PC-9 (cell line): Measurements from ENCODE around the gene TEP1. TPM values are rescaled to one million over a fixed set of nuclear protein-coding genes. Genes with fewer than 3 reads are reported as not detected.

Experiments used
- Bru-seq: library from RNA; stranded (reverse); fragments of 400-500 nt; gene quantifications from one replicate; lab custom pipeline; 2021; lab: Mats Ljungman, UMichigan
- BruChase-seq, 2 experiments: library from RNA; stranded (reverse); fragments of 400-500 nt; gene quantifications; one replicate each; lab custom pipeline; 2021; lab: Mats Ljungman, UMichigan
- BruUV-seq: library from RNA; stranded (reverse); fragments of 400-500 nt; replicated peaks from 2 replicates; lab custom pipeline; 2021; lab: Mats Ljungman, UMichigan
- CTCF ChIA-PET: fragments of 300-600 bp; sonication (Branson Sonifier 250); formaldehyde crosslinking; loops from one replicate; lab custom pipeline; 2022; ENCODE audit warnings: antibody characterized with exemption; lab: Charles Lee
- POLR2A ChIA-PET: fragments of 300-600 bp; sonication (Branson Sonifier 250); formaldehyde crosslinking; loops from one replicate; lab custom pipeline; 2022; ENCODE audit warnings: antibody characterized with exemption; ENCODE audit not compliant: unreplicated experiment; lab: Charles Lee
- DNase-seq, 2 experiments: peaks; one replicate each; pipeline versions ENCODE4 v3.0.0 to v3.0.0-alpha.2; 2015 to 2022; ENCODE audit warnings: mixed read lengths in 1 of 2
- H2AFZ ChIP-seq: fragments of 200-600 bp; sonication (generic); 2 replicates; pipeline ENCODE4 v1.8.1; 2017; ENCODE audit warnings: antibody characterized with exemption
- H3F3A ChIP-seq: fragments of 200-600 bp; sonication (generic); 2 replicates; pipeline ENCODE4 v1.8.1; 2017; ENCODE audit warnings: antibody characterized with exemption, mild to moderate bottlenecking, low read depth; ENCODE audit not compliant: insufficient read depth
- H3K27ac ChIP-seq: fragments of 200-600 bp; sonication (generic); 2 replicates; pipeline ENCODE4 v1.6.1; 2016; ENCODE audit warnings: mixed run types
- H3K27me3 ChIP-seq: fragments of 200-600 bp; sonication (generic); 2 replicates; pipeline ENCODE4 v1.6.1; 2016; ENCODE audit warnings: low read depth, mixed run types; ENCODE audit not compliant: insufficient read depth
- H3K36me3 ChIP-seq: fragments of 200-600 bp; sonication (generic); 2 replicates; pipeline ENCODE4 v1.6.1; 2016; ENCODE audit warnings: low read depth, mixed run types
- H3K4me1 ChIP-seq: fragments of 200-600 bp; sonication (generic); replicated peaks from 2 replicates; pipeline ENCODE4 v1.6.1; 2016; ENCODE audit warnings: mixed run types; ENCODE audit not compliant: insufficient read depth
- H3K4me2 ChIP-seq: fragments of 200-600 bp; sonication (generic); 2 replicates; pipeline ENCODE4 v1.6.1; 2017; ENCODE audit warnings: mixed run types
- H3K4me3 ChIP-seq: fragments of 200-600 bp; sonication (generic); 2 replicates; pipeline ENCODE4 v1.6.1; 2016; ENCODE audit warnings: mixed run types
- H3K79me2 ChIP-seq: fragments of 200-600 bp; sonication (generic); 2 replicates; pipeline ENCODE4 v1.6.1; 2017; ENCODE audit warnings: low read depth, mixed run types
- H3K9me2 ChIP-seq: fragments of 200-600 bp; sonication (generic); 2 replicates; pipeline ENCODE4 v1.8.1; 2017; ENCODE audit warnings: mild to moderate bottlenecking; ENCODE audit not compliant: insufficient read depth
- H3K9me3 ChIP-seq: fragments of 200-600 bp; sonication (generic); 2 replicates; pipeline ENCODE4 v1.8.1; 2016; ENCODE audit warnings: low read depth; ENCODE audit not compliant: insufficient read depth
- H4K20me1 ChIP-seq: fragments of 200-600 bp; sonication (generic); 2 replicates; pipeline ENCODE4 v1.8.1; 2017; ENCODE audit not compliant: insufficient read depth
- CTCF ChIP-seq: fragments of 200-600 bp; sonication (generic); conservative IDR thresholded peaks from 2 replicates; pipeline ENCODE4 v1.6.1; 2017; ENCODE audit warnings: mixed run types, antibody characterized with exemption, mild to moderate bottlenecking, moderate library complexity
- EZH2 ChIP-seq: fragments of 200-600 bp; sonication (generic); IDR thresholded peaks from 2 replicates; pipeline ENCODE4 v1.8.0; 2017; ENCODE audit warnings: antibody characterized with exemption, low read depth
- intact Hi-C: fragments of 100-400 bp; cut with micrococcal nuclease; formaldehyde crosslinking; loops from one replicate; pipeline ENCODE4 v1.10.0; 2022; ENCODE audit not compliant: unreplicated experiment
- long read RNA-seq: library from polyadenylated mRNA; stranded (forward); transcript quantifications from one replicate; pipeline ENCODE4 v2.0.0, GENCODE V29; 2022
- total RNA-seq: library from RNA; stranded (reverse); gene quantifications from 2 replicates; pipeline ENCODE4 v1.2.3, GENCODE V29; 2021

The TEP1 gene
- total RNA-seq (18.4 and 20.4 TPM in 2 replicates), Bru-seq, nascent RNA (percentile 59 among the genes with signal in this experiment), BruChase-seq, experiment 1, labeled RNA remaining after a 2-hour chase (percentile 70 among the genes with signal in this experiment), BruChase-seq, experiment 2, labeled RNA remaining after a 6-hour chase (percentile 72 among the genes with signal in this experiment)
- long read RNA-seq, partial matches to known transcripts = 0 of 2 reads
- long read RNA-seq, other reads (novel, unspliced or antisense) = 2 of 2 reads

- no TSS peak for BruUV-seq
- no peaks in the 10 kb centered on the region for H3K27me3 ChIP-seq
These were observed at the start of gene TEP1 for GRCh38 chr14:20412876-20413743. Gene TEP1, minus strand, starts transcription at chr14:20413501. Its CDS starts 5,062 bp downstream, at chr14:20408439.

GRCh38 chr14:20461225-20462141 is 48.2 kb upstream of the TEP1 start, which contains the start of gene PIP4P1:
Gene PIP4P1, minus strand, starts transcription at chr14:20461434. Its CDS starts 109 bp downstream, at chr14:20461325.
- H3K79me2 ChIP-seq = peaks cover 34% of the 10 kb centered on the region
- intact Hi-C loops = loop anchor here (1.0 to 10.0 kb wide), 2 partner anchors 8 to 117 kb away; partner anchors contain the start of genes PARP2 and PNP
- ChIA-PET CTCF (interaction anchor here (1.0 kb wide), 1 partner anchor 147 kb away, joined by 3 read pairs; no protein-coding TSS in a partner anchor), POLR2A (interaction anchor here (0.5 to 1.4 kb wide), 13 partner anchors 9 to 975 kb away, joined by 3 to 31 read pairs (median 5); partner anchors contain the start of genes CCNB1IP1, PARP2 and TEP1)
- TF ChIP-seq EZH2 = no peak
- H3K4me3 ChIP-seq = peak within 1 kb of the TSS; percentile 74
- peak within 1 kb of the TSS; percentile 86 for H3K4me2 ChIP-seq
- DNase-seq = peak; percentile 92 to 99
- peak within 1 kb of the TSS; percentile 64 for H3K27ac ChIP-seq
- H3K4me1 ChIP-seq = peaks cover 14% of the 10 kb centered on the region
- no peaks in the 10 kb centered on the region for H3F3A ChIP-seq
- no peaks in the 10 kb centered on the region for H4K20me1 ChIP-seq
- BruUV-seq = no TSS peak
- no peaks in the 10 kb centered on the region for H3K9me3 ChIP-seq
- H3K27me3 ChIP-seq = no peaks in the 10 kb centered on the region
- H2AFZ ChIP-seq = peak within 1 kb of the TSS; percentile 80
- H3K36me3 ChIP-seq = 0 out of 2 replicates have a peak, but pooled peaks cover 5% of the 10 kb centered on the region
- no peaks in the 10 kb centered on the region for H3K9me2 ChIP-seq

More at GRCh38 chr14:20412876-20413743, at the start of gene TEP1:
- Histone ChIP-seq H3K4me3 (peak within 1 kb of the TSS; percentile 74), H3K9me3 (no peaks in the 10 kb centered on the region), H3K36me3 (no peaks in the 10 kb centered on the region), H3K27ac (peak within 1 kb of the TSS; percentile 76), H4K20me1 (no peaks in the 10 kb centered on the region), H3F3A (peaks cover 5% of the 10 kb centered on the region; the same call in 1 of the 2 replicates), H3K4me1 (peaks cover 7% of the 10 kb centered on the region; the same call in 1 of the 2 replicates), H3K79me2 (peaks cover 13% of the 10 kb centered on the region), H2AFZ (peak within 1 kb of the TSS; percentile 94), H3K4me2 (peak within 1 kb of the TSS; percentile 96), H3K9me2 (no peaks in the 10 kb centered on the region)
- DNase-seq = peak; percentile 65 to 83
- POLR2A ChIA-PET = interaction anchor here (0.8 to 2.3 kb wide), 3 partner anchors 12 to 70 kb away, joined by 3 to 12 read pairs (median 4); partner anchors contain the start of genes PARP2 and PIP4P1
- CTCF ChIA-PET = interaction anchor here (0.6 to 0.7 kb wide), 2 partner anchors 31 to 279 kb away, joined by 3 to 8 read pairs; no protein-coding TSS in a partner anchor
- intact Hi-C loops = loop anchor here (1.0 to 10.0 kb wide), 5 partner anchors 12 to 269 kb away; partner anchors contain the start of genes APEX1 and RNASE4
- TF ChIP-seq CTCF (no peak), EZH2 (no peak)
